Chondrocyte (in vitro differentiated cells): ENCODE results near the gene ATXN7L1. TPM values are rescaled to one million over a fixed set of nuclear protein-coding genes. Genes with fewer than 3 reads are reported as not detected.

Source experiments
- DNase-seq: peaks from one replicate; pipeline ENCODE4 v3.0.0; 2021; ENCODE audit warnings: mixed read lengths, low spot score
- H3K27ac Mint-ChIP-seq: one replicate; pipeline ENCODE4 v1.8.0; 2021; ENCODE audit warnings: mild to moderate bottlenecking, moderate library complexity, mixed read lengths; ENCODE audit not compliant: unreplicated experiment
- H3K27me3 Mint-ChIP-seq: 2 replicates; pipeline ENCODE4 v1.8.0; 2021; ENCODE audit warnings: low read depth, mixed read lengths
- H3K36me3 Mint-ChIP-seq: 2 replicates; pipeline ENCODE4 v1.8.0; 2021; ENCODE audit warnings: low read depth, mixed read lengths
- H3K4me1 Mint-ChIP-seq: 2 replicates; pipeline ENCODE4 v1.8.0; 2021; ENCODE audit warnings: low read depth, mild to moderate bottlenecking, mixed read lengths
- H3K4me3 Mint-ChIP-seq: one replicate; pipeline ENCODE4 v1.8.0; 2021; ENCODE audit warnings: mild to moderate bottlenecking, moderate library complexity, mixed read lengths; ENCODE audit not compliant: unreplicated experiment
- H3K9me3 Mint-ChIP-seq: 2 replicates; pipeline ENCODE4 v1.8.0; 2021; ENCODE audit warnings: low read depth, mixed read lengths
- CTCF ChIP-seq: fragments of 200-600 bp; sonication (generic); IDR thresholded peaks from 2 replicates; pipeline ENCODE4 v1.5.0; 2021; ENCODE audit warnings: antibody characterized with exemption, mild to moderate bottlenecking, moderate library complexity
- total RNA-seq: library from RNA; stranded (reverse); gene quantifications from 3 replicates; pipeline ENCODE4 v1.2.1, GENCODE V29; 2021

Gene ATXN7L1
- total RNA-seq, 1 donor from 2014 or later, result 6.4 TPM

GRCh38 chr7:105786520-105787470 lies 89.6 kb downstream of the ATXN7L1 start:
- no peaks in the 10 kb centered on the region for H3K27me3 Mint-ChIP-seq
- peaks cover 1% of the 10 kb centered on the region for H3K36me3 Mint-ChIP-seq
- no peak for TF ChIP-seq CTCF
- H3K9me3 Mint-ChIP-seq, result no peaks in the 10 kb centered on the region
- no peak overlapping the region for H3K4me3 Mint-ChIP-seq
- DNase-seq, result no peak
- no peak overlapping the region for H3K27ac Mint-ChIP-seq
- peaks cover 11% of the 10 kb centered on the region for H3K4me1 Mint-ChIP-seq

- H3K9me3 Mint-ChIP-seq, result no peaks in the 10 kb centered on the region
- no peak overlapping the region for H3K27ac Mint-ChIP-seq
- no peak overlapping the region for H3K4me3 Mint-ChIP-seq
Measured at GRCh38 chr7:105782391-105783042, 93.9 kb downstream of the ATXN7L1 start.

GRCh38 chr7:105779856-105780780 lies 96.3 kb downstream of the ATXN7L1 start:
- peaks cover 2% of the 10 kb centered on the region for H3K36me3 Mint-ChIP-seq

More at GRCh38 chr7:105782391-105783042, 93.9 kb downstream of the ATXN7L1 start:
- H3K4me1 Mint-ChIP-seq, result peaks cover 13% of the 10 kb centered on the region
- H3K36me3 Mint-ChIP-seq, result no peaks in the 10 kb centered on the region
- no peaks in the 10 kb centered on the region for H3K27me3 Mint-ChIP-seq
- no peak for DNase-seq
- no peak for TF ChIP-seq CTCF

GRCh38 chr7:105778956-105779355 lies 97.4 kb downstream of the ATXN7L1 start:
- Mint-ChIP-seq H3K27me3 (no peaks in the 10 kb centered on the region), H3K36me3 (peaks cover 2% of the 10 kb centered on the region), H3K4me1 (peaks cover 32% of the 10 kb centered on the region), H3K27ac (no peak overlapping the region), H3K4me3 (no peak overlapping the region), H3K9me3 (no peaks in the 10 kb centered on the region)
- TF ChIP-seq CTCF, result no peak
- no peak for DNase-seq

More at GRCh38 chr7:105779856-105780780, 96.3 kb downstream of the ATXN7L1 start:
- Mint-ChIP-seq H3K4me3 (no peak overlapping the region), H3K27ac (no peak overlapping the region), H3K27me3 (no peaks in the 10 kb centered on the region), H3K9me3 (no peaks in the 10 kb centered on the region), H3K4me1 (peaks cover 30% of the 10 kb centered on the region)
- TF ChIP-seq CTCF, result no peak
- no peak for DNase-seq
